ENCODE measurements around the gene ADRA2B. TPM values are rescaled to one million over a fixed set of nuclear protein-coding genes. Genes with fewer than 3 reads are reported as not detected.
A peak's percentile ranks its signal among the peaks of the same experiment; 100 is the strongest.

The ADRA2B gene
- total RNA-seq, 1 donor = under 0.01 TPM

DNA sequence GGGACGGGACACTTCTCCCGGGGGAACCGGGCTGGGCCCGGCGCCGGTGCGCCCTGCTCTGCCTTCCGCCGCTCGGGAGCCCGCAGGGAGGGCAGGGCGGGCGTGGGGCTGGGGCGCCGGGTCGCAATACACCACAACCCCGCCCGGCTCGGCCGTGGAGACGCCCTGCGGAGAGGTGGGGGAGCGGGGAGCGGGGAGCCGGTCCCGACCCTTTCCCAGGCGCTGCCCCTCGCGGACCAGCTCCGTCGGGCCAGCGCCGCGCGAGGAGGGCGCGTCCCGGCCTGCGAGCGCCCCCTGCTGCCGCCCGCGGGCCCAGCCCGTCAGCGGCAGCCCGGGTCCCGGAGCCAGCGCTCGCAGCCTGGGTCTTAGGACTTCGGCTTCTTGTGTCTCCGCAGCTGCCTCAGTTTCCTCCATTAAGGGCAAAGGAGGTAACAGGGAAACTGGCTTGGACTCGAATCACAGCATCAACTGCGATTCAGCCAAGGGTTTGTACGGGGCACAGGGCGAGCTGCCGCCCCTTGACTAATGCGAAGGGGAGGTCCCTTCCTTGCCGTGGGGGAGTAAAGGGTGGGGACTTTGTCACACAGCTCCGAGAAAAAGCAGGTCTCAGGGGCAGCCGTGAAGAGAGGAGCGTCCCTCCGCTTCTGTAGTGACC, 635 bp upstream of the ADRA2B start:
- H3K9me3 ChIP-seq (ENCODE audit: low read depth, low read length) = no peaks in the 10 kb centered on the region
- no peak overlapping the region for H2AFZ ChIP-seq (ENCODE audit: low read length)
- H3K79me2 ChIP-seq (ENCODE audit: insufficient read depth, low read length) = no peaks in the 10 kb centered on the region
- no peaks in the 10 kb centered on the region for H3K4me1 ChIP-seq (ENCODE audit: insufficient read depth, low read length)
- DNase-seq (ENCODE audit: insufficient read length, low spot score, missing footprints) = peak; percentile 100
- H4K20me1 ChIP-seq (ENCODE audit: insufficient read depth, low read length) = no peaks in the 10 kb centered on the region
- no peak overlapping the region for H3K27ac ChIP-seq (ENCODE audit: low read depth, low read length)
- peak overlapping the region; percentile 28 for H3K4me3 ChIP-seq (ENCODE audit: insufficient read depth, low read length)
- H3K4me2 ChIP-seq (ENCODE audit: insufficient read depth, low read length) = peak overlapping the region; percentile 57
- H3K27me3 ChIP-seq (ENCODE audit: insufficient read depth, low read length) = peaks cover 63% of the 10 kb centered on the region
- H3K36me3 ChIP-seq (ENCODE audit: insufficient read depth, low read length) = no peaks in the 10 kb centered on the region
- TF ChIP-seq, protein P1, sequence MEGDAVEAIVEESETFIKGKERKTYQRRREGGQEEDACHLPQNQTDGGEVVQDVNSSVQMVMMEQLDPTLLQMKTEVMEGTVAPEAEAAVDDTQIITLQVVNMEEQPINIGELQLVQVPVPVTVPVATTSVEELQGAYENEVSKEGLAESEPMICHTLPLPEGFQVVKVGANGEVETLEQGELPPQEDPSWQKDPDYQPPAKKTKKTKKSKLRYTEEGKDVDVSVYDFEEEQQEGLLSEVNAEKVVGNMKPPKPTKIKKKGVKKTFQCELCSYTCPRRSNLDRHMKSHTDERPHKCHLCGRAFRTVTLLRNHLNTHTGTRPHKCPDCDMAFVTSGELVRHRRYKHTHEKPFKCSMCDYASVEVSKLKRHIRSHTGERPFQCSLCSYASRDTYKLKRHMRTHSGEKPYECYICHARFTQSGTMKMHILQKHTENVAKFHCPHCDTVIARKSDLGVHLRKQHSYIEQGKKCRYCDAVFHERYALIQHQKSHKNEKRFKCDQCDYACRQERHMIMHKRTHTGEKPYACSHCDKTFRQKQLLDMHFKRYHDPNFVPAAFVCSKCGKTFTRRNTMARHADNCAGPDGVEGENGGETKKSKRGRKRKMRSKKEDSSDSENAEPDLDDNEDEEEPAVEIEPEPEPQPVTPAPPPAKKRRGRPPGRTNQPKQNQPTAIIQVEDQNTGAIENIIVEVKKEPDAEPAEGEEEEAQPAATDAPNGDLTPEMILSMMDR (IDR thresholded peaks at IDR 0.05; ENCODE audit: extremely low read depth, low read depth, low read length) = peak; percentile 59

DNA sequence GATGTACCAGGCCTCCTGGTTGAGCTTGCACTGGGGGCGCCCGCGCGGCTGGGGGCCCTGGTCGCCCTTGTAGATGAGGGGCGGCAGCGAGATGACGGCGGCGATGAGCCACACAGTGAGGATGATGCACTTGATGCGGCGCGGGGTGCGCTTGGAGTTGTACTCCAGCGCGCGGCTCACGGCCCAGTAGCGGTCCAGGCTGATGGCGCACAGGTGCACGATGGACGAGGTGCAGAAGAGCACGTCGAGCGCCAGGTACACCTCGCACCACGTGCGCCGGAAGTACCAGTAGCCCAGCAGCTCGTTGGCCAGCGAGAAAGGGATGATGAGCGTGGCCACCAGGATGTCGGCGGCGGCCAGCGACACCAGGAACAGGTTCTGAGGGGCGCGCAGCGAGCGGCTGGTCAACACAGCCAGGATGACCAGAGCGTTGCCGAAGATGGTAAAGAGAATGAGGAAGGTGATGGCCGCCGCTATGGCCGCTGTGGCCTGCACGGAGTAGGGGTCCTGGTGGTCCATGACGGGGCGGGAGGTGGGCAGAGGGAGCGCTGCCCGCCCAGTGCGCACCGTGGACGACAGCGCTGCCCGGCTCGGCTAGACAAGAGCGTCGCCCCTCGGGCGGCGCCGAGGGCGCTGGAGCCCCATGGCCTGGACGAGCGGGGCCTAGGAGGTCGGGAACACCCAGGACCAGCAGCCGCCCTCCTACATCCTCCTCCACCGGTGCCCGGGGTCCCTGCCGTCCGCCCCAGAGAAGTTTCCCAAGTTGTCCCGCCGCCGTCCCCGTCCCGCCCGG, 544 bp downstream of the ADRA2B start:
- no peaks in the 10 kb centered on the region for H4K20me1 ChIP-seq (ENCODE audit: insufficient read depth, low read length)
- H2AFZ ChIP-seq (ENCODE audit: low read length) = no peak overlapping the region
- no peaks in the 10 kb centered on the region for H3K36me3 ChIP-seq (ENCODE audit: insufficient read depth, low read length)
- no peaks in the 10 kb centered on the region for H3K79me2 ChIP-seq (ENCODE audit: insufficient read depth, low read length)
- H3K4me3 ChIP-seq (ENCODE audit: insufficient read depth, low read length) = no peak overlapping the region
- DNase-seq (ENCODE audit: insufficient read length, low spot score, missing footprints) = peak; percentile 77
- H3K27ac ChIP-seq (ENCODE audit: low read depth, low read length) = no peak overlapping the region
- H3K9me3 ChIP-seq (ENCODE audit: low read depth, low read length) = no peaks in the 10 kb centered on the region
- no peak overlapping the region for H3K4me2 ChIP-seq (ENCODE audit: insufficient read depth, low read length)
- TF ChIP-seq, protein P1 (IDR thresholded peaks at IDR 0.05; ENCODE audit: extremely low read depth, low read depth, low read length) = no peak
- H3K27me3 ChIP-seq (ENCODE audit: insufficient read depth, low read length) = peaks cover 56% of the 10 kb centered on the region
- no peaks in the 10 kb centered on the region for H3K4me1 ChIP-seq (ENCODE audit: insufficient read depth, low read length)

DNA sequence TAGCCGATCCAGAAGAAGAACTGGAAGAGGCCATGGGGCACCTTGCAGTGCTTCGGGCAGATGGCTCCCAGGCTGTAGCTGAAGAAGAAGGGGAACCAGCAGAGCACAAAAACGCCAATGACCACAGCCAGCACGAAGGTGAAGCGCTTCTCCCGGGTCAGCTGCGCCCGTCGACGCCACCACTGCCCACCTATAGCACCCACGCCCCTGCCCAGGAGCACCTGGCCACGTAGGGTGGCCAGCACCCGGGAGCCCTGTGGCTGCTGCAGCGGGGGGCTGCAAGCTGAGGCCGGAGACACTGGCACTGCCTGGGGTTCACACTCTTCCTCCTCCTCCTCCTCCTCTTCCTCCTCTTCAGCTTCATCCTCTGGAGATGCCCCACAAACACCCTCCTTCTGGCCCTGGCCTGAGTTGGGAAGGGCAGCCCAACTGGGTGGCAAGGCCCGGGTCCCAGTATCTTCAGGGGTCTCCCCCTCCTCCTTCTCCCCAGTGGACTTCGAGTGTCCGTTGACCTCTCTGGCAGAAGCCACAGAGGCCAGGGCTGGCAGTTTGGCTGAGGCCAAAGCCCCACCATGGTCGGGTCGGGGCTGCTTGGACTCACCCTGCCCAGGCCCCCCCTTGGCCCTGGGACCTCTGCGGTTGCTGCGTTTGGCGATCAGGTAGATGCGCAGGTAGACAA, 1.3 kb downstream of the ADRA2B start:
- Histone ChIP-seq H4K20me1 (ENCODE audit: insufficient read depth, low read length) (no peaks in the 10 kb centered on the region), H3K4me2 (ENCODE audit: insufficient read depth, low read length) (no peak overlapping the region), H3K9me3 (ENCODE audit: low read depth, low read length) (no peaks in the 10 kb centered on the region), H3K36me3 (ENCODE audit: insufficient read depth, low read length) (no peaks in the 10 kb centered on the region), H3K4me1 (ENCODE audit: insufficient read depth, low read length) (no peaks in the 10 kb centered on the region), H3K27ac (ENCODE audit: low read depth, low read length) (no peak overlapping the region), H3K79me2 (ENCODE audit: insufficient read depth, low read length) (no peaks in the 10 kb centered on the region), H3K27me3 (ENCODE audit: insufficient read depth, low read length) (peaks cover 51% of the 10 kb centered on the region), H2AFZ (ENCODE audit: low read length) (no peak overlapping the region), H3K4me3 (ENCODE audit: insufficient read depth, low read length) (no peak overlapping the region)
- peak; percentile 76 for DNase-seq (ENCODE audit: insufficient read length, low spot score, missing footprints)
- TF ChIP-seq, protein P1 (IDR thresholded peaks at IDR 0.05; ENCODE audit: extremely low read depth, low read depth, low read length) = no peak

DNA sequence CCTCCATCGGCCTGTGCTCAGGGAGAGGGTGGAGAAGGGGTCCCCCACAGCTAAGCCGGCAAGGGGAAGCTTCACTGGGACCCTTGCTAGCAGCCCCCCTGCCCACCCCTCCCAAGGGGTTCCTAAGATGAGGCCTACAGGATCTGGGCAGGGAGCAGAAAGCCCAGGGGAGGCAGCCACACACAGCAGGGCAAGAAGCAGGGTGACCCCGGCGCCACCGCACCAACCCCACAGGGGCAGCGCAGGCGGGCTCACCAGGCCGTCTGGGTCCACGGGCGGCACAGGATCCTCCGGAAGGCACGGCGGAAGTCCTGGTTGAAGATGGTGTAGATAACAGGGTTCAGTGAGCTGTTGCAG, 1.8 kb downstream of the ADRA2B start:
- no peaks in the 10 kb centered on the region for H3K4me1 ChIP-seq (ENCODE audit: insufficient read depth, low read length)
- no peaks in the 10 kb centered on the region for H3K79me2 ChIP-seq (ENCODE audit: insufficient read depth, low read length)
- no peaks in the 10 kb centered on the region for H4K20me1 ChIP-seq (ENCODE audit: insufficient read depth, low read length)
- DNase-seq (ENCODE audit: insufficient read length, low spot score, missing footprints) = peak; percentile 78
- no peak overlapping the region for H3K27ac ChIP-seq (ENCODE audit: low read depth, low read length)
- no peak overlapping the region for H2AFZ ChIP-seq (ENCODE audit: low read length)
- no peaks in the 10 kb centered on the region for H3K36me3 ChIP-seq (ENCODE audit: insufficient read depth, low read length)
- no peak overlapping the region for H3K4me2 ChIP-seq (ENCODE audit: insufficient read depth, low read length)
- TF ChIP-seq, protein P1 (IDR thresholded peaks at IDR 0.05; ENCODE audit: extremely low read depth, low read depth, low read length) = no peak
- no peaks in the 10 kb centered on the region for H3K9me3 ChIP-seq (ENCODE audit: low read depth, low read length)
- H3K4me3 ChIP-seq (ENCODE audit: insufficient read depth, low read length) = no peak overlapping the region
- H3K27me3 ChIP-seq (ENCODE audit: insufficient read depth, low read length) = peaks cover 48% of the 10 kb centered on the region

Measured in osteoblast (primary cell).